K562 (cell line): Measurements from ENCODE around the gene XYLB. TPM values are rescaled to one million over a fixed set of nuclear protein-coding genes. Genes with fewer than 3 reads are reported as not detected.

ENCODE experiments used
- CTCF ChIP-seq, 3 experiments: IDR thresholded peaks in 2 of 3; conservative IDR thresholded peaks in 1 of 3; 2 replicates each; pipeline ENCODE4 v1.5.1; 2011 to 2012; ENCODE audit warnings: low read length in 3 of 3, mild to moderate bottlenecking in 3 of 3, control low read depth in 2 of 3, improper control_type of control experiment in 1 of 3, inconsistent platforms in 1 of 3, low read depth in 1 of 3, mixed read lengths in 1 of 3, moderate library complexity in 1 of 3; ENCODE audit not compliant: insufficient read depth in 2 of 3
- ETV1 ChIP-seq: fragments of 450-650 bp; conservative IDR thresholded peaks from 2 replicates; pipeline ENCODE4 v1.6.1; 2016; ENCODE audit warnings: missing genetic modification characterization, control low read depth, low read depth, missing compliant biosample characterization
- GTF3C2 ChIP-seq: IDR thresholded peaks from 3 replicates; pipeline ENCODE4 v1.6.1; 2011; ENCODE audit warnings: borderline replicate concordance, mild to moderate bottlenecking, moderate library complexity; ENCODE audit not compliant: insufficient read length; ENCODE audit errors: extremely low read depth
- HMGXB4 ChIP-seq: sonication (generic); formaldehyde crosslinking; IDR thresholded peaks from 2 replicates; pipeline ENCODE4 v1.8.1; 2023; ENCODE audit warnings: mild to moderate bottlenecking, missing genetic modification reagents
- HNRNPK ChIP-seq: fragments of 200-400 bp; formaldehyde crosslinking; IDR thresholded peaks from one replicate; pipeline ENCODE4 v1.6.1; 2018; ENCODE audit warnings: mild to moderate bottlenecking, low read depth, low read length; ENCODE audit not compliant: poor library complexity, severe bottlenecking
- POLR2H ChIP-seq: IDR thresholded peaks from 2 replicates; pipeline ENCODE4 v1.6.1; 2016; ENCODE audit warnings: missing genetic modification characterization, low read depth, mild to moderate bottlenecking, control low read depth, missing compliant biosample characterization, moderate library complexity
- SPI1 ChIP-seq: IDR thresholded peaks from 2 replicates; pipeline ENCODE4 v1.6.1; 2011; ENCODE audit warnings: low read depth, low read length, control low read depth, borderline replicate concordance
- TAL1 ChIP-seq: fragments of 450-650 bp; IDR thresholded peaks from 2 replicates; pipeline ENCODE4 v1.6.1; 2016; ENCODE audit warnings: mild to moderate bottlenecking
- ZKSCAN8 ChIP-seq: fragments of 200-800 bp; sonication (Bioruptor generic); IDR thresholded peaks from 2 replicates; pipeline ENCODE4 v1.6.1; 2016; ENCODE audit warnings: missing genetic modification characterization, missing compliant biosample characterization
- ZNF316 ChIP-seq: fragments of 450-650 bp; IDR thresholded peaks from 2 replicates; pipeline ENCODE4 v1.6.1; 2016
- polyA plus RNA-seq, 8 experiments: library from polyadenylated mRNA; depleted of rRNA in 4 of 8; stranded (reverse) in 5 of 8; unstranded in 3 of 8; fragments of >200 nt; fragmentation: Nextera tagmentation in 2 of 8; fragmentation: Illumina TruSeq in 1 of 8; extraction: Ambion mirVana in 2 of 8; extraction: Trizol in 1 of 8; gene quantifications; 2 replicates each; pipeline versions ENCODE4 v1.2.1 to v1.2.3, GENCODE V29; 2011 to 2014; ENCODE audit warnings: inconsistent platforms in 1 of 8, missing spikeins in 1 of 8
- total RNA-seq, 7 experiments: library from RNA; depleted of rRNA in 6 of 7; stranded (reverse); fragments of >200 nt in 6 of 7; fragmentation: Illumina TruSeq in 2 of 7; extraction: Trizol in 2 of 7; gene quantifications; 2 replicates each; pipeline versions ENCODE4 v1.2.1 to v1.2.3, GENCODE V29; 2011 to 2021; ENCODE audit warnings: low replicate concordance in 1 of 7

Gene XYLB
- total and polyA plus RNA-seq, 9 of the 15 experiments (the other 6 are each of a cell fraction or from before 2014, with no cell fraction given): 4.0 to 20.2 (median 13.2) TPM

- no peak for TF ChIP-seq GTF3C2
- peak in 1 of 3 experiments; percentile 17; a peak in 1 of 6 replicates for TF ChIP-seq CTCF (IDR thresholded peaks at IDR 0.05 in 2 of 3, conservative IDR thresholded peaks at IDR 0.05 in 1 of 3; ENCODE audit: insufficient read depth in 2 of 3, low read depth in 1 of 3, low read length in 3 of 3)
- TF ChIP-seq SPI1: peak; percentile 8; the same call in 1 of the 2 replicates
- peak; percentile 66 for TF ChIP-seq ETV1
- peak; percentile 41; the same call in 1 of the 2 replicates for TF ChIP-seq ZKSCAN8 (CRISPR knock-in tag)
- no peak for TF ChIP-seq POLR2H (tag)
- TF ChIP-seq TAL1: no peak
- TF ChIP-seq HNRNPK: no peak
- peak; percentile 83 for TF ChIP-seq ZNF316
- TF ChIP-seq HMGXB4 (CRISPR knock-in tag): no peak
Observed at GRCh38 chr3:38457111-38458003, 110.8 kb downstream of the XYLB start (continued).
